ENCODE data around the gene KSR2. TPM values are rescaled to one million over a fixed set of nuclear protein-coding genes. Genes with fewer than 3 reads are reported as not detected.

The KSR2 gene
- total RNA-seq, 3 donors from 2014 or later, result 0.05 to 0.08 (median 0.05) TPM

DNA sequence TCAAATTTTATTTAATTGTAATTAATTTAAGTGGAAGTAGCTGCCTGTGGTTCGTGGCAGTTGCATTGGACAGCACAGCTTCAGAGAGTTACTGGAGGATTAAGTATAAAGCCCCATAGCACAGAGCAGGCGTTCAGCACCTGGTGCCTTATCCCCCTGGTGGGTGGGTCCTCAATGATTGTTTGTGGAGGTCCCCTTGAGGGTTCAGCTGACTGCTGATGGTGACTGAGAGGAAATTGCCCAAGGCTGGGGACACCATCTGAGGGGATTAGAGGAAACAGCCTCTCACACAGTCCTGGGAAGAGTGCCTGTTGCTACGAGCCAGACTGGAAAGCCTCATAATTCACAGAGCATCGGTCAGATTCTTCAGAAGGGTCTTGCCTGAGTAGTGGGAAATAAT is 524.0 kb downstream of the KSR2 start:
- Mint-ChIP-seq H3K4me1 (ENCODE audit: low read depth) (no peaks in the 10 kb centered on the region), H3K4me3 (no peak overlapping the region), H3K27me3 (ENCODE audit: low read depth) (peaks cover 2% of the 10 kb centered on the region), H3K36me3 (ENCODE audit: insufficient read depth) (no peaks in the 10 kb centered on the region), H3K9me3 (no peaks in the 10 kb centered on the region)
- no peak for ATAC-seq
- no peak for DNase-seq

DNA sequence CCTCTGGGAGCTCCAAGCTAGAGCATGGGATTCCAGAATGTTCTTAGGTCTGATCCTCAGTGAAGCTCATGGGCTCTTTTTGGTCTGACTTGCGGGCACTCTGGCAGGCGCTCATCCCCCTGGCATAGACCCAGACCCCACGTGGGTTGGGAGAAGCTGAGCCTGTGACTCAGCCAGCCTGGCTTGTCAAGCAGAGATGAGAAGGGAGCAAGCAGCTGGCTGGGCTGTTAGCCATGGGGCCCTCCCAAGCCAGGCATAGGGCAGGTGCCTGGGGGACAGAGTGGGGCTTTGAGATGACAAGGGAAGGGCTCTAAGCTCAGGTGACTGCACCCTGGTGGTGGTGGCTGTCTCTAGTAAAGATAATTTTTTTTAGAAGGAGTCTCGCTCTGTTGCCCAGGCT is 527.0 kb downstream of the KSR2 start:
- no peaks in the 10 kb centered on the region for H3K9me3 Mint-ChIP-seq
- ATAC-seq (no peak), DNase-seq (no peak)
- no peak overlapping the region for H3K4me3 Mint-ChIP-seq
- no peaks in the 10 kb centered on the region for H3K36me3 Mint-ChIP-seq (ENCODE audit: insufficient read depth)
- H3K27me3 Mint-ChIP-seq (ENCODE audit: low read depth), result peaks cover 2% of the 10 kb centered on the region
- no peaks in the 10 kb centered on the region for H3K4me1 Mint-ChIP-seq (ENCODE audit: low read depth)

DNA sequence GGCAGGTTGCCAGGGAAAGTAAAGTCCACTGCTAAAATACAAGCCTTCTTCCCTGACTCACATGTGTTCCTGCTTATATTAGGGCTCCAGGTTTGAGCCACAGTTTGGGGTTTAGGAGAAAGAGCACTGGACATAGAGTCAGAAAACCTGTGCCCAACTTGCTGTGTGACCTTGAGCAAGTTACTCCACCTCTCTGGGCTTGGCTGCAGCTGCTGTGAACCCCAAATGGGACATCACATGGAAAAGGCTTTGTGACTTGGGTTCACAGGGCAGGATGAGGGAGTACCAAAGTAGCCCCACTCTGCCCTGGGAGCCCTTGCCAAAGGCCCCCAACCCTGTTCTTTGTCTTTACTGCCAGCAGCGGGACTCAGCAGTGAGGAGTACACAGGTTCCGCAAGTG is 528.4 kb downstream of the KSR2 start:
- no peak for ATAC-seq
- Mint-ChIP-seq H3K27me3 (ENCODE audit: low read depth) (no peaks in the 10 kb centered on the region), H3K4me1 (ENCODE audit: low read depth) (no peaks in the 10 kb centered on the region), H3K9me3 (no peaks in the 10 kb centered on the region), H3K4me3 (no peak overlapping the region), H3K36me3 (ENCODE audit: insufficient read depth) (no peaks in the 10 kb centered on the region)
- DNase-seq, result no peak

DNA sequence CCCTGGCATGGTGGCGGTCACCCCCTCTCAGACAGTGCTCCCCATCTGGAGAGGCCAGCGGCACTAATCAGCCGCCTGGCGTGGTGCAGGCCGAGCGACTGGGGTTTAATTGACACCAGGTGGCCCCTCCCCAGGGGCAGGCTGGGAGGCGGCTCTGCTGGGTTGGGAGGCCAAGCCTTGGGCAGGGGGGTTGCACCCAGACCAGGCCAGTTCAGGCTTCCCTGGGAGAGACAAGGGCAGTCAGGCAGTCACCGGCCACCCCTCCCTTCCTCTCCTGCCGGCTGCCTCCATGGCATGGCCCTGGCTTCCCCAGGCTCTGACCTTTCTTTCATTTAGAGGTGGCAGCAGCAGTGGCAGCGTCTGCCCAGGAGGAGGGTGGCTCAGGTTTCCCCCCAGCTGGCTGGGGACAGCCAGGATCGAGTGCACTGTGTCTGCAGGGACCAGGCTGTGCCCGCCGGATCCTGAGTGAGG is 529.2 kb downstream of the KSR2 start:
- ATAC-seq (no peak), DNase-seq (no peak)
- no peaks in the 10 kb centered on the region for H3K4me1 Mint-ChIP-seq (ENCODE audit: low read depth)
- no peaks in the 10 kb centered on the region for H3K27me3 Mint-ChIP-seq (ENCODE audit: low read depth)
- H3K4me3 Mint-ChIP-seq, result no peak overlapping the region
- no peaks in the 10 kb centered on the region for H3K9me3 Mint-ChIP-seq
- no peaks in the 10 kb centered on the region for H3K36me3 Mint-ChIP-seq (ENCODE audit: insufficient read depth)

DNA sequence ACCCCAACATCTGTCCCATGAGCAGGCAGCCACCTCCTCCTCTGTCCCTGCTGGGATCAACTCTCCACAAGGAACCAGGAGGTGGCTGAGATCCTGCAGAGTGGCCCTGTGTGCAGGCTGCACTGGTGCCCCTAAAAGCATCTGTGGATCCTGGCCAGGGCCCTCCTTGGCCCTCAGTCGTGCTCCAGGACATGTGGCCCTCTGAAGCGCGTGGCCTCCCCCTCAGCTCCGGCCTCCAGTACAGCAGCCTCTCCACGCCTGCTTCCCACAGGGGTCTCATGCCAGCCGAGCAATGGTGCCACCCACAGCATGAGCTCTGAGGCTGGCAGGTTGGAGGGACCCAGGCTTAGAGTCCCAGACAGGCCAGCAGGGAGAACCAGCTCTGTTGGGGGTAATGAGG is 530.0 kb downstream of the KSR2 start:
- Mint-ChIP-seq H3K9me3 (no peaks in the 10 kb centered on the region), H3K27me3 (ENCODE audit: low read depth) (no peaks in the 10 kb centered on the region), H3K36me3 (ENCODE audit: insufficient read depth) (no peaks in the 10 kb centered on the region), H3K4me1 (ENCODE audit: low read depth) (no peaks in the 10 kb centered on the region), H3K4me3 (no peak overlapping the region)
- DNase-seq (no peak), ATAC-seq (no peak)

DNA sequence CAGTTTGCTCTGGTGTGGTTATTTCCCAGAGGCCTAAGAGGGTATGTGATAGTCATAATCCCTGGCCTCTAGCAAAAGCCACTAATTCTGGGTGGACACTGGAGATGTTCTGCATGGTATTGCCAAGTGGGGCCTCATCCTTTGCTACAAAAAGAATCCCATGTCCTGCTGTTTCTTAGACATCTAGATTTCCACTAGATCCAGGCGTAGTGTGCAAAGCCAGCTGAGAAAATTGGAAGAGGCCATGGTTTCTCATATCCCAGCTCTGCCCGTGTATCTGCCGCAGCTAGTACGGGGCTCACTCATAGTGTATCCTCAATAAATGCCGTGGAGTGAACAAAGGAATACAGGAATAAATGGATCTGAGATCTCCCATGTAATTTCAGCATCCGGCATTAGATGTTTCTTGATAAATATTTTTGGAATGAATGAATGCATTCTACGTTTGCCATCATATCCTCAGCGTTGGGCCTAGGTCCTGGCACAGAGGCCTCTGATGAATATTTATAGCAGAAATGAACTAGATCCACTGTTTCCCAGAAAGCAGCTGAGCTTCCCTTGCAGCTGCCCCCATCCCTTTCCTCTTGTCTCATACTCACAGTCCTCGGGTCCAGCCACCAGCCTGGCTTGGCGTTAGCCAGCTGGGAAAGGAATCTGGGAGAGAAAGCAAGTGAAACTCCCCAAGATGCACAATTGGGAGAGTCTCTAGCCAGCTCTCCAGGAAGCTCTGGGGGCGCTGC is 531.1 kb downstream of the KSR2 start:
- Mint-ChIP-seq H3K9me3 (no peaks in the 10 kb centered on the region), H3K36me3 (ENCODE audit: insufficient read depth) (no peaks in the 10 kb centered on the region), H3K27me3 (ENCODE audit: low read depth) (no peaks in the 10 kb centered on the region), H3K4me1 (ENCODE audit: low read depth) (no peaks in the 10 kb centered on the region), H3K4me3 (no peak overlapping the region)
- DNase-seq, result no peak
- ATAC-seq, result no peak

DNA sequence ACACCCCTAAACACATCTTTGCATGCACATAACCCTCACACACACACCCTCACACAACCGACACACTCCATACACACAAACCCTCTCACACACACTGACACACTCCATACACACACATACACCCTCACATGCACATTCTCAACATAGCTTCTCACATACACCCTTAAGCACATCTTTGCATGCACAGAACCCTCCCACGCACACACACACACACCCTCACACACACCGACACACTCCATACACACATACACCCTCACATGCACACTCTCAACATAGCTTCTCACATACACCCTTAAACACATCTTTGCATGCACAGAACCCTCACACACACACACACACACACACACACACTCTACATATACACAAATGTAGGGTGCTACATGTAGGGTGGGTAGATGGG is 534.9 kb downstream of the KSR2 start:
- Mint-ChIP-seq H3K9me3 (no peaks in the 10 kb centered on the region), H3K27me3 (ENCODE audit: low read depth) (no peaks in the 10 kb centered on the region), H3K4me3 (no peak overlapping the region), H3K36me3 (ENCODE audit: insufficient read depth) (no peaks in the 10 kb centered on the region), H3K4me1 (ENCODE audit: low read depth) (no peaks in the 10 kb centered on the region)
- DNase-seq, result no peak
- no peak for ATAC-seq

DNA sequence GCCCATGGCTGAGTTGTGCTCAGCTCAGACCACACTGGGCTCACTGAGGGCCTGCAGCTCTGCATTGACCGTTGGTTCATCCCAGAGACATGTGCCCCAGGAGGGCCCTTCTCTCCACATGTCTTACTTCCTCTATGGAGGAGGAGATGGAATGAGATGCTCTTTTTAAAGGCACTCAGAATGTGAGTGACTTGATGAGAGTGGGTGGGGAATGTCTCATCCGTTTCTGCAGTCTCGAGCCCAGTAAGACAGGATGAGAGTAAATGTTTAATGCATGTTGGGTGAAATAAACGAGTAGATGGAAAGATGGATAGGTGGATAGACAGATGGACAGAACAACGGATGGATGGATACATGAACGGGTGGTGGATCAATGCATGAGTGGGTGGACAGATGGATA is 538.5 kb downstream of the KSR2 start:
- ATAC-seq, result no peak
- DNase-seq, result no peak
- Mint-ChIP-seq H3K36me3 (ENCODE audit: insufficient read depth) (no peaks in the 10 kb centered on the region), H3K4me1 (ENCODE audit: low read depth) (no peaks in the 10 kb centered on the region), H3K9me3 (peaks cover 3% of the 10 kb centered on the region), H3K27me3 (ENCODE audit: low read depth) (no peaks in the 10 kb centered on the region), H3K4me3 (no peak overlapping the region)

DNA sequence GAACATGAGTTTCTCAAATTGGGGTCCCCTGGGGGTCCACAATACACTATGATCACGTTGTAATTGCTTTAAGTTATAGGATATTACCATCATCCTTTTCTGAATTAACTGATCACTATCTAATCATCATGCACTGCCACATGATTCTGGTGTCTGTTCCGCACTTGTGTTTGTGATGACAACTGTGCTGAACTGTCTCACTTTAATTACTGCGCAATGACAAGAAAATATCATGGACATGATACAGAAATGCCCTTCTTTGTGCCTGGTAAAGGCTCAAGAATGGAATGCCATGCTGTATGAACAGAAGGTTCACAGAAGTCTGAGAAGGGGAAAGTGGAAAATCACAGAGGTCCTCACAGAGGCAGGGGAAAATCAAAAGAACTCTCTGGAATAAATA is 541.6 kb downstream of the KSR2 start:
- DNase-seq, result no peak
- Mint-ChIP-seq H3K9me3 (peaks cover 3% of the 10 kb centered on the region), H3K4me1 (ENCODE audit: low read depth) (no peaks in the 10 kb centered on the region), H3K36me3 (ENCODE audit: insufficient read depth) (no peaks in the 10 kb centered on the region), H3K27me3 (ENCODE audit: low read depth) (peaks cover under 1% of the 10 kb centered on the region), H3K4me3 (no peak overlapping the region)
- no peak for ATAC-seq

DNA sequence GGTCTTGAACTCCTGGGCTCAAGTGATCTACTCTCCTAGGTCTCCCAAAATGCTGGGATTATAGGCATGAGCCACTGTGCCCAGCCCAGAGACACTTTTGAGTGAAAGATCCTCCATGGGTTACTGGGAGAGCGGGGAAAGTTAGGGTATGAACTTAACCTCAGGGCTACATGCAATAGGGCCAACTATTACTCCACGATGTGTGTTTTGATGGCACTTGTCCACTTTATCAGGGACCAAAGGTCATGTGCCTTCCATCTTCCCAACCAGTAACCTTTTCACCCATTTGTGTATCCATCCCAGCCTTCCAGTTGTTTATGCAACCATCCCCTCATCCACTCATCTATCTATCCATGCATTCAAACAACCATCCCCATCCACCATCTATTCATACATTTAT is 546.8 kb downstream of the KSR2 start:
- DNase-seq (no peak), ATAC-seq (no peak)
- H3K4me1 Mint-ChIP-seq (ENCODE audit: low read depth), result no peaks in the 10 kb centered on the region
- peaks cover 3% of the 10 kb centered on the region for H3K9me3 Mint-ChIP-seq
- H3K4me3 Mint-ChIP-seq, result no peak overlapping the region
- no peaks in the 10 kb centered on the region for H3K36me3 Mint-ChIP-seq (ENCODE audit: insufficient read depth)
- H3K27me3 Mint-ChIP-seq (ENCODE audit: low read depth), result peaks cover 2% of the 10 kb centered on the region

DNA sequence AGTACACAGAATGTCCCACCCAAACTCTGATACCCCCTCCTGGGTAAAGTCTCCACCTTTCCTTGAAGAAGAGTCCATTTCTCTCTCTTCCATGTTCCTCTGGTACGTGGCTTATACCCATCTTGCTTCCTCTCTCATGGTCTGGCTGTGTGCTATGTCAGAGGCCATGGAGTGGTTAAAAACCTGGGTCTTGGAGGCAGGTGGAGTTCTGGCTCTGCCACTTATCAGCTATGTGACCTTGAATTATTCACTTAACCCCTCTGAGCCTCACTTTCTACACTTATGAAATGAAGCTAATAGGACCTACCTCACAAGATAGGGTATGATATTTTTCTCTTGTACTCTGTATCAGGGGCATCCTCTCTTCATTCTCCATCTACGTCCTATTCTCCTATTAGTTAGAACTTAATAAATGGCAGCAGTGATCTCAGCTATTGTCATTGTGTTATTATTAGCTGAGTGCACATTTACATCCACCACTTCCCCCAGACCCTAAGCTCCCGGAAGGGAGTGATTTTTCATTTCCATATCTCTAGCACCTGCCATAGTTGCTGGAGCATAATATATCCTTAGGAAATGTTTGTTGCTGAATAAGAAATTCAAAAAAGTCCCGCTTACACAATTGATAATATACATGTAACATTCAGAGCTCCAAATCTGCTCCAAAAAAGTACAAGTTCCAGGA is 547.6 kb downstream of the KSR2 start:
- no peaks in the 10 kb centered on the region for H3K36me3 Mint-ChIP-seq (ENCODE audit: insufficient read depth)
- no peak for ATAC-seq
- H3K27me3 Mint-ChIP-seq (ENCODE audit: low read depth), result peaks cover 2% of the 10 kb centered on the region
- H3K4me1 Mint-ChIP-seq (ENCODE audit: low read depth), result no peaks in the 10 kb centered on the region
- no peak for DNase-seq
- H3K9me3 Mint-ChIP-seq, result peaks cover 3% of the 10 kb centered on the region
- no peak overlapping the region for H3K4me3 Mint-ChIP-seq

DNA sequence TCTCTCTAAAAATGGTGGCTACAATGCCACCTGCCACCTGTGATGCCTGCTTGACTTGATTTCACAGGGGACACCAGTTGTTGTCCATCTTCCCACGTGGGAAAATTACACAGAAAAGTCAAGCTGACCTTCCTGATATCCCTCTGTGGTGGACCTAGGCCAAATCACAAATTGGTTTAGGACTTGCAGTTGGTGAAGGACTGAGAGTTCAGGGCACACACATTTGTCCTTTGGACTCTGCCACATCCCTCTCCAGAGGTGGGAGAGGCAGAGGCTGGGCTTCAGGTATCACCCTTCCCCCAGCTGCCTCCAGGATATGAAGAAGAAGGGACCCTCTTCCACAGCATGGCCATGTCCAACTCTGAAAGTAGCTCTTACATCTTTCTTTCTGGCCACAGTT is 551.8 kb downstream of the KSR2 start:
- no peaks in the 10 kb centered on the region for H3K36me3 Mint-ChIP-seq (ENCODE audit: insufficient read depth)
- H3K27me3 Mint-ChIP-seq (ENCODE audit: low read depth), result peaks cover 4% of the 10 kb centered on the region
- no peaks in the 10 kb centered on the region for H3K9me3 Mint-ChIP-seq
- no peak overlapping the region for H3K4me3 Mint-ChIP-seq
- ATAC-seq (no peak), DNase-seq (no peak)
- no peaks in the 10 kb centered on the region for H3K4me1 Mint-ChIP-seq (ENCODE audit: low read depth)

DNA sequence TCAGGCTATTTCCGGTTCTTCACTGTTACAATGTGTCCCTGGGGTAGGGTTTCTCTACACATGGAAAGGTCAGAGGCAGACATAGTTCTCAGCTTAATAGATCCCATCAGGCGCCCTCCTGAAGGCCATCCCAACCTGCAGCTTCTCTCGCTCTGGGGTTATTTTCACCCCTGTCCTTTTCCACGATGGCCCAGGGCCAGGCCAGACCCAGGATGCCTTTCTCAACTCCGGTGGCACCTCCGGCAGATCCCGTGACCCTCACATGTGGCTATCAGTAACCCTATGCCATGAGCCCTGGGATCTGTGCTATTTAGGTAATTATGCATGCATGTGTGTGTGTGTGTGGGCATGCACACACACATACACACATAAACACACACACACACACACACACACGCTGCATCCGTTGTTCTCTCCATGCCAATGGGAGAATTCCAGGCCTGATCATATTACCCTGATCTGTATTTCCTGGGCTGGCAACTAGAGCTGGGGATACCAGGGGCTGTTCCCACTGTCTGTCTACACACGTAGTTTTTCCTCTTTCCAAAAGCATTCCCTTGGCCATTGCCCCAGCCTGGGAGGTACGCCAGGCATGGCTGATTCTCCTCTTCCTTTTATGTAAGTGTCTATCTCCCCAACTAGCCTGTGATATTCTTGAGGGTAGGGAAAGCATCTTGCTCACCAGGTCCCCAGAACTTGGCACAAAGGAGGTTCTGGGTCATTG is 556.2 kb downstream of the KSR2 start:
- Mint-ChIP-seq H3K9me3 (no peaks in the 10 kb centered on the region), H3K36me3 (ENCODE audit: insufficient read depth) (no peaks in the 10 kb centered on the region), H3K27me3 (ENCODE audit: low read depth) (peaks cover 4% of the 10 kb centered on the region), H3K4me3 (no peak overlapping the region), H3K4me1 (ENCODE audit: low read depth) (no peaks in the 10 kb centered on the region)
- no peak for ATAC-seq
- DNase-seq, result no peak

DNA sequence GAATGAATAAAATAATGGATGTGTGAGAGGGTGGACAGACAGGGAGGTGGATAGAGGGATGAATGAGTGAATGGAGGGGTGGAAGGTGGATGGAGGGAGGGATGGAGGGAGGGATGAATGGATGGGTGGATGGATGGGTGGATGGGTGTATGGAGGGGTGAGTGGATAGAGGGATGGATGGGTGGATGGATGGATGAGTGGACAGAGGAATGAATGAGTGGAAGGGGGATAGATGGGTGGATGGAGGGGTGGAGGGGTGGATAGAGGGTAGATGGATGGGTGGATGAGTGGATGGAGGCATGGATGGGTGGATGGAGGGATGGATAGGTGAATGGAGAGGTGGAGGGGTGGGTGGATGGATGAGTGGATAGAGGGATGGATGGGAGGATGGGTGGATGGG is 559.5 kb downstream of the KSR2 start:
- ATAC-seq, result no peak
- no peak for DNase-seq
- Mint-ChIP-seq H3K27me3 (ENCODE audit: low read depth) (no peaks in the 10 kb centered on the region), H3K4me3 (no peak overlapping the region), H3K36me3 (ENCODE audit: insufficient read depth) (no peaks in the 10 kb centered on the region), H3K4me1 (ENCODE audit: low read depth) (no peaks in the 10 kb centered on the region), H3K9me3 (no peaks in the 10 kb centered on the region)
